GM21381 (cell line): Measurements from ENCODE around the gene NOS1.

Experiments
- ATAC-seq: cut with Tn5 transposase; IDR thresholded peaks from one replicate; pipeline ENCODE4 v1.9.1; 2021; ENCODE audit warnings: mild to moderate bottlenecking, moderate library complexity; ENCODE audit not compliant: unreplicated experiment

The NOS1 gene

GRCh38 chr12:117363953-117364486, 2.6 kb upstream of the NOS1 start:
- no peak for ATAC-seq

GRCh38 chr12:117363056-117363662, 1.7 kb upstream of the NOS1 start:
- ATAC-seq: no peak

GRCh38 chr12:117362391-117362790, 965 bp upstream of the NOS1 start:
- ATAC-seq: no peak

GRCh38 chr12:117361905-117362304, 479 bp upstream of the NOS1 start:
- ATAC-seq: no peak

- ATAC-seq: no peak
Measured at GRCh38 chr12:117360551-117361346, 677 bp downstream of the NOS1 start.

- no peak for ATAC-seq
Measured at GRCh38 chr12:117360222-117360550, 1.2 kb downstream of the NOS1 start.

GRCh38 chr12:117359029-117359845, 2.2 kb downstream of the NOS1 start:
- no peak for ATAC-seq

- no peak for ATAC-seq
Measured at GRCh38 chr12:117356048-117356447, 5.4 kb downstream of the NOS1 start.

- no peak for ATAC-seq
Measured at GRCh38 chr12:117352883-117353282, 8.5 kb downstream of the NOS1 start.

GRCh38 chr12:117352206-117352605, 9.2 kb downstream of the NOS1 start:
- ATAC-seq: no peak

GRCh38 chr12:117350140-117350539, 11.3 kb downstream of the NOS1 start:
- no peak for ATAC-seq

- ATAC-seq: no peak
Measured at GRCh38 chr12:117347588-117347987, 13.8 kb downstream of the NOS1 start.

- ATAC-seq: no peak
Measured at GRCh38 chr12:117344716-117345115, 16.7 kb downstream of the NOS1 start.

- ATAC-seq: no peak
Measured at GRCh38 chr12:117343849-117344248, 17.6 kb downstream of the NOS1 start.

GRCh38 chr12:117343296-117343695, 18.1 kb downstream of the NOS1 start:
- no peak for ATAC-seq

GRCh38 chr12:117342682-117343081, 18.7 kb downstream of the NOS1 start:
- ATAC-seq: no peak

- ATAC-seq: no peak
Measured at GRCh38 chr12:117342247-117342646, 19.2 kb downstream of the NOS1 start.

- no peak for ATAC-seq
Measured at GRCh38 chr12:117339104-117339503, 22.3 kb downstream of the NOS1 start.

GRCh38 chr12:117334855-117335587, 26.4 kb downstream of the NOS1 start:
- no peak for ATAC-seq

- no peak for ATAC-seq
Measured at GRCh38 chr12:117334051-117334450, 27.4 kb downstream of the NOS1 start.

GRCh38 chr12:117333331-117333881, 28.0 kb downstream of the NOS1 start:
- no peak for ATAC-seq
